KMS-11 (cell line): ENCODE data around the gene ZNF775.

ENCODE experiments used
- H2AFZ ChIP-seq: fragments of 200-600 bp; sonication (generic); 2 replicates; pipeline ENCODE4 v1.6.1; 2016; ENCODE audit warnings: antibody characterized with exemption, mixed run types, low read depth
- H3K27ac ChIP-seq: fragments of 200-600 bp; sonication (generic); 2 replicates; pipeline ENCODE4 v1.6.1; 2016; ENCODE audit warnings: mild to moderate bottlenecking, mixed run types
- H3K27me3 ChIP-seq: fragments of 200-600 bp; sonication (generic); 2 replicates; pipeline ENCODE4 v1.6.1; 2017; ENCODE audit warnings: mild to moderate bottlenecking, low read depth, mixed run types, moderate library complexity; ENCODE audit not compliant: insufficient read depth
- H3K36me3 ChIP-seq: fragments of 200-600 bp; sonication (generic); 2 replicates; pipeline ENCODE4 v1.6.1; 2017; ENCODE audit warnings: mild to moderate bottlenecking, mixed run types; ENCODE audit not compliant: insufficient read depth
- H3K4me1 ChIP-seq: fragments of 200-600 bp; sonication (generic); 2 replicates; pipeline ENCODE4 v1.6.1; 2016; ENCODE audit warnings: mild to moderate bottlenecking, low read depth, mixed run types; ENCODE audit not compliant: poor library complexity, severe bottlenecking
- H3K4me2 ChIP-seq: fragments of 200-600 bp; sonication (generic); 2 replicates; pipeline ENCODE4 v1.7.0; 2016; ENCODE audit warnings: mild to moderate bottlenecking, mixed run types
- H3K4me3 ChIP-seq: fragments of 200-600 bp; sonication (generic); IDR thresholded peaks from 2 replicates; pipeline ENCODE4 v1.6.1; 2017; ENCODE audit warnings: low read depth, low read length, mixed read lengths; ENCODE audit not compliant: insufficient read depth
- H3K79me2 ChIP-seq: fragments of 200-600 bp; sonication (generic); 2 replicates; pipeline ENCODE4 v1.6.1; 2016; ENCODE audit warnings: low read depth, mixed run types; ENCODE audit not compliant: insufficient read depth
- H3K9ac ChIP-seq: fragments of 200-600 bp; sonication (generic); 2 replicates; pipeline ENCODE4 v1.6.1; 2016; ENCODE audit warnings: mild to moderate bottlenecking, mixed run types
- H4K20me1 ChIP-seq: fragments of 200-600 bp; sonication (generic); 2 replicates; pipeline ENCODE4 v1.6.1; 2016; ENCODE audit warnings: mild to moderate bottlenecking, mixed run types; ENCODE audit not compliant: insufficient read depth
- CTCF ChIP-seq: fragments of 200-600 bp; sonication (generic); conservative IDR thresholded peaks from 2 replicates; pipeline ENCODE4 v1.6.1; 2017; ENCODE audit warnings: low read depth, mild to moderate bottlenecking, antibody characterized with exemption, low read length, moderate library complexity, mixed read lengths

ZNF775 gene

GRCh38 chr7:150393325-150393724 lies 14.2 kb downstream of the ZNF775 start:
- no peak for TF ChIP-seq CTCF
- H3K27ac ChIP-seq = no peak overlapping the region
- no peak overlapping the region for H3K4me3 ChIP-seq
- H4K20me1 ChIP-seq = no peaks in the 10 kb centered on the region
- no peak overlapping the region for H3K4me2 ChIP-seq
- H3K27me3 ChIP-seq = no peaks in the 10 kb centered on the region
- H3K36me3 ChIP-seq = no peaks in the 10 kb centered on the region
- no peaks in the 10 kb centered on the region for H3K4me1 ChIP-seq
- H2AFZ ChIP-seq = no peak overlapping the region
- H3K79me2 ChIP-seq = no peaks in the 10 kb centered on the region
- no peak overlapping the region for H3K9ac ChIP-seq

DNA sequence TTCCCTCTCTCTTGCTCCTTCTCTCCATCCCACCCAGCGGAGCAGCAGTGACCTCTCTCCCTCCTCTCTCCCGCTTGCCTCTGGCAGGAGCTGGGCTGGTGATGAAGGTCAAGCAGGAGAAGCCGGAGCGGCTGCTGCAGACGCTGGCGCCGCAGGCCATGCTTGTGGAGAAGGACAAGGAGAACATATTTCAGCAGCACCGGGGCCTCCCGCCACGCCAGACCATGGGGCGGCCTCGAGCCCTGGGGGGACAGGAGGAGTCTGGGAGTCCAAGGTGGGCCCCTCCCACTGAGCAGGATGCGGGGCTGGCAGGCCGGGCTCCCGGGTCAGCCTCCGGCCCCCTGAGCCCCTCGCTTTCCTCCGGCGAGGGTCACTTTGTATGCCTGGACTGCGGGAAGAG lies 17.3 kb downstream of the ZNF775 start:
- Histone ChIP-seq H3K36me3 (no peaks in the 10 kb centered on the region), H3K9ac (no peak overlapping the region), H3K79me2 (no peaks in the 10 kb centered on the region), H3K27ac (no peak overlapping the region), H3K4me1 (peaks cover 14% of the 10 kb centered on the region), H4K20me1 (no peaks in the 10 kb centered on the region), H3K4me3 (no peak overlapping the region), H3K27me3 (no peaks in the 10 kb centered on the region), H2AFZ (no peak overlapping the region), H3K4me2 (no peak overlapping the region)
- TF ChIP-seq CTCF = no peak

- H3K27ac ChIP-seq = no peak overlapping the region
These were observed 17.7 kb downstream of the ZNF775 start for GRCh38 chr7:150396851-150397260.

GRCh38 chr7:150397346-150398107 lies 18.4 kb downstream of the ZNF775 start:
- H3K36me3 ChIP-seq = no peaks in the 10 kb centered on the region
- H3K27ac ChIP-seq = no peak overlapping the region
- H3K9ac ChIP-seq = no peak overlapping the region
- no peaks in the 10 kb centered on the region for H3K27me3 ChIP-seq
- peaks cover 25% of the 10 kb centered on the region for H3K4me1 ChIP-seq
- no peaks in the 10 kb centered on the region for H3K79me2 ChIP-seq
- no peak overlapping the region for H3K4me2 ChIP-seq
- TF ChIP-seq CTCF = no peak
- no peaks in the 10 kb centered on the region for H4K20me1 ChIP-seq
- H3K4me3 ChIP-seq = no peak overlapping the region
- no peak overlapping the region for H2AFZ ChIP-seq

More at GRCh38 chr7:150396851-150397260, 17.7 kb downstream of the ZNF775 start:
- Histone ChIP-seq H3K27me3 (no peaks in the 10 kb centered on the region), H3K36me3 (no peaks in the 10 kb centered on the region), H3K4me3 (no peak overlapping the region), H3K79me2 (no peaks in the 10 kb centered on the region), H3K9ac (no peak overlapping the region), H2AFZ (no peak overlapping the region), H3K4me2 (no peak overlapping the region), H3K4me1 (peaks cover 18% of the 10 kb centered on the region), H4K20me1 (no peaks in the 10 kb centered on the region)
- no peak for TF ChIP-seq CTCF
